Measurements from ENCODE around the gene CYFIP1. TPM values are rescaled to one million over a fixed set of nuclear protein-coding genes. Genes with fewer than 3 reads are reported as not detected.

The CYFIP1 gene
- total and polyA plus RNA-seq, 9 of the 15 experiments (the other 6 are each of a cell fraction or from before 2014, with no cell fraction given) = 3.8 to 59.8 (median 28.3) TPM

GRCh38 chr15:22959321-22960101 is 20.7 kb downstream of the CYFIP1 start (continued):
- TF ChIP-seq, protein P1, sequence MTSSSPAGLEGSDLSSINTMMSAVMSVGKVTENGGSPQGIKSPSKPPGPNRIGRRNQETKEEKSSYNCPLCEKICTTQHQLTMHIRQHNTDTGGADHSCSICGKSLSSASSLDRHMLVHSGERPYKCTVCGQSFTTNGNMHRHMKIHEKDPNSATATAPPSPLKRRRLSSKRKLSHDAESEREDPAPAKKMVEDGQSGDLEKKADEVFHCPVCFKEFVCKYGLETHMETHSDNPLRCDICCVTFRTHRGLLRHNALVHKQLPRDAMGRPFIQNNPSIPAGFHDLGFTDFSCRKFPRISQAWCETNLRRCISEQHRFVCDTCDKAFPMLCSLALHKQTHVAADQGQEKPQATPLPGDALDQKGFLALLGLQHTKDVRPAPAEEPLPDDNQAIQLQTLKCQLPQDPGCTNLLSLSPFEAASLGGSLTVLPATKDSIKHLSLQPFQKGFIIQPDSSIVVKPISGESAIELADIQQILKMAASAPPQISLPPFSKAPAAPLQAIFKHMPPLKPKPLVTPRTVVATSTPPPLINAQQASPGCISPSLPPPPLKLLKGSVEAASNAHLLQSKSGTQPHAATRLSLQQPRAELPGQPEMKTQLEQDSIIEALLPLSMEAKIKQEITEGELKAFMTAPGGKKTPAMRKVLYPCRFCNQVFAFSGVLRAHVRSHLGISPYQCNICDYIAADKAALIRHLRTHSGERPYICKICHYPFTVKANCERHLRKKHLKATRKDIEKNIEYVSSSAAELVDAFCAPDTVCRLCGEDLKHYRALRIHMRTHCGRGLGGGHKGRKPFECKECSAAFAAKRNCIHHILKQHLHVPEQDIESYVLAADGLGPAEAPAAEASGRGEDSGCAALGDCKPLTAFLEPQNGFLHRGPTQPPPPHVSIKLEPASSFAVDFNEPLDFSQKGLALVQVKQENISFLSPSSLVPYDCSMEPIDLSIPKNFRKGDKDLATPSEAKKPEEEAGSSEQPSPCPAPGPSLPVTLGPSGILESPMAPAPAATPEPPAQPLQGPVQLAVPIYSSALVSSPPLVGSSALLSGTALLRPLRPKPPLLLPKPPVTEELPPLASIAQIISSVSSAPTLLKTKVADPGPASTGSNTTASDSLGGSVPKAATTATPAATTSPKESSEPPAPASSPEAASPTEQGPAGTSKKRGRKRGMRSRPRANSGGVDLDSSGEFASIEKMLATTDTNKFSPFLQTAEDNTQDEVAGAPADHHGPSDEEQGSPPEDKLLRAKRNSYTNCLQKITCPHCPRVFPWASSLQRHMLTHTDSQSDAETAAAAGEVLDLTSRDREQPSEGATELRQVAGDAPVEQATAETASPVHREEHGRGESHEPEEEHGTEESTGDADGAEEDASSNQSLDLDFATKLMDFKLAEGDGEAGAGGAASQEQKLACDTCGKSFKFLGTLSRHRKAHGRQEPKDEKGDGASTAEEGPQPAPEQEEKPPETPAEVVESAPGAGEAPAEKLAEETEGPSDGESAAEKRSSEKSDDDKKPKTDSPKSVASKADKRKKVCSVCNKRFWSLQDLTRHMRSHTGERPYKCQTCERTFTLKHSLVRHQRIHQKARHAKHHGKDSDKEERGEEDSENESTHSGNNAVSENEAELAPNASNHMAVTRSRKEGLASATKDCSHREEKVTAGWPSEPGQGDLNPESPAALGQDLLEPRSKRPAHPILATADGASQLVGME (CRISPR knock-in tag; IDR thresholded peaks at IDR 0.05) = no peak
- TF ChIP-seq ZBED1 (IDR thresholded peaks at IDR 0.05) (no peak), ZFP1 (CRISPR knock-in tag; IDR thresholded peaks at IDR 0.05) (no peak), KDM2B (CRISPR knock-in tag; IDR thresholded peaks at IDR 0.05) (no peak)

Measured in K562 (cell line).